H9 (cell line): ENCODE results near the gene GRID2. TPM values are rescaled to one million over a fixed set of nuclear protein-coding genes. Genes with fewer than 3 reads are reported as not detected.

ENCODE experiments used
- DNase-seq: peaks from one replicate; pipeline ENCODE4 v3.0.0-alpha.2; 2017
- H2AFZ ChIP-seq: one replicate; pipeline ENCODE4 v1.6.1; 2013; ENCODE audit warnings: mild to moderate bottlenecking, low read length, control low read depth, moderate library complexity
- H2AK5ac ChIP-seq: 2 replicates; pipeline ENCODE4 v1.6.1; 2013; ENCODE audit warnings: low read length, control low read depth, mixed read lengths; ENCODE audit not compliant: insufficient read length
- H2BK120ac ChIP-seq: one replicate; pipeline ENCODE4 v1.6.1; 2013; ENCODE audit warnings: low read depth, mild to moderate bottlenecking, low read length, control low read depth, inconsistent platforms; ENCODE audit not compliant: poor library complexity, severe bottlenecking
- H2BK12ac ChIP-seq: 2 replicates; pipeline ENCODE4 v1.6.1; 2013; ENCODE audit warnings: low read length, control low read depth, mixed read lengths, low read depth; ENCODE audit not compliant: insufficient read length
- H2BK15ac ChIP-seq: 2 replicates; pipeline ENCODE4 v1.6.1; 2013; ENCODE audit warnings: low read depth, low read length, control low read depth
- H2BK20ac ChIP-seq: one replicate; pipeline ENCODE4 v1.6.1; 2013; ENCODE audit warnings: low read depth, mild to moderate bottlenecking, low read length, control low read depth, inconsistent platforms; ENCODE audit not compliant: poor library complexity, severe bottlenecking
- H2BK5ac ChIP-seq: 2 replicates; pipeline ENCODE4 v1.6.1; 2013; ENCODE audit warnings: low read length, control low read depth, mixed read lengths; ENCODE audit not compliant: insufficient read length
- H3K14ac ChIP-seq: 2 replicates; pipeline ENCODE4 v1.6.1; 2013; ENCODE audit warnings: low read length, control low read depth; ENCODE audit not compliant: insufficient read depth
- H3K18ac ChIP-seq: 2 replicates; pipeline ENCODE4 v1.6.1; 2013; ENCODE audit warnings: low read depth, mild to moderate bottlenecking, mixed read lengths, low read length, control low read depth; ENCODE audit not compliant: insufficient read length
- H3K23ac ChIP-seq: 2 replicates; pipeline ENCODE4 v1.6.1; 2013; ENCODE audit warnings: low read length, control low read depth, mixed read lengths, low read depth; ENCODE audit not compliant: insufficient read length
- H3K23me2 ChIP-seq: 2 replicates; pipeline ENCODE4 v1.6.1; 2013; ENCODE audit warnings: low read depth, mild to moderate bottlenecking, mixed read lengths, low read length, control low read depth; ENCODE audit not compliant: insufficient read length, poor library complexity, severe bottlenecking
- H3K27ac ChIP-seq: 2 replicates; pipeline ENCODE4 v1.5.1; 2013; ENCODE audit warnings: low read length, control low read depth, mixed read lengths, low read depth; ENCODE audit not compliant: insufficient read length
- H3K27me3 ChIP-seq: 2 replicates; pipeline ENCODE4 v1.6.1; 2013; ENCODE audit warnings: low read length, control low read depth, inconsistent platforms; ENCODE audit not compliant: insufficient read depth
- H3K4ac ChIP-seq: 2 replicates; pipeline ENCODE4 v1.6.1; 2013; ENCODE audit warnings: low read depth, mild to moderate bottlenecking, control low read depth, inconsistent platforms, low read length, moderate library complexity
- H3K4me1 ChIP-seq: 2 replicates; pipeline ENCODE4 v1.6.1; 2013; ENCODE audit warnings: low read length, control low read depth, inconsistent platforms; ENCODE audit not compliant: insufficient read depth
- H3K4me2 ChIP-seq: 2 replicates; pipeline ENCODE4 v1.6.1; 2013; ENCODE audit warnings: low read length, control low read depth, mixed read lengths; ENCODE audit not compliant: insufficient read length, insufficient read depth
- H3K56ac ChIP-seq: 2 replicates; pipeline ENCODE4 v1.6.1; 2013; ENCODE audit warnings: low read depth, mild to moderate bottlenecking, mixed read lengths, low read length, control low read depth; ENCODE audit not compliant: insufficient read length
- H3K79me1 ChIP-seq: 2 replicates; pipeline ENCODE4 v1.6.1; 2013; ENCODE audit warnings: low read depth, mild to moderate bottlenecking, moderate library complexity, low read length, control low read depth, inconsistent platforms; ENCODE audit not compliant: insufficient read depth, poor library complexity, severe bottlenecking
- H3K79me2 ChIP-seq: 2 replicates; pipeline ENCODE4 v1.6.1; 2013; ENCODE audit warnings: low read length, control low read depth, inconsistent platforms; ENCODE audit not compliant: insufficient read depth
- H3K9ac ChIP-seq: 2 replicates; pipeline ENCODE4 v1.6.1; 2013; ENCODE audit warnings: low read length, control low read depth, mixed read lengths; ENCODE audit not compliant: insufficient read length; ENCODE audit errors: extremely low read depth
- H3K9me3 ChIP-seq: one replicate; pipeline ENCODE4 v1.6.1; 2013; ENCODE audit warnings: low read depth, low read length, inconsistent platforms; ENCODE audit not compliant: control insufficient read depth
- H3T11ph ChIP-seq: one replicate; pipeline ENCODE4 v1.6.1; 2013; ENCODE audit warnings: mild to moderate bottlenecking, low read length, control low read depth, inconsistent platforms
- H4K20me1 ChIP-seq: one replicate; pipeline ENCODE4 v1.6.1; 2013; ENCODE audit not compliant: control insufficient read depth, insufficient read length, insufficient read depth
- H4K5ac ChIP-seq: 2 replicates; pipeline ENCODE4 v1.6.1; 2013; ENCODE audit warnings: low read depth, mild to moderate bottlenecking, mixed read lengths, low read length, control low read depth; ENCODE audit not compliant: insufficient read length
- H4K8ac ChIP-seq: replicated peaks from 2 replicates; pipeline ENCODE4 v1.6.1; 2013; ENCODE audit warnings: low read length, control low read depth, mixed read lengths, low read depth; ENCODE audit not compliant: insufficient read length
- H4K91ac ChIP-seq: 2 replicates; pipeline ENCODE4 v1.6.1; 2013; ENCODE audit warnings: low read depth, mild to moderate bottlenecking, moderate library complexity, mixed read lengths, low read length, control low read depth; ENCODE audit not compliant: insufficient read length
- H3K27ac Mint-ChIP-seq, 3 experiments: 2 replicates in 2 of 3; 3 replicates in 1 of 3; pipeline ENCODE4 v1.8.0; 2020 to 2021; ENCODE audit warnings: mixed read lengths in 3 of 3, mild to moderate bottlenecking in 1 of 3, moderate library complexity in 1 of 3
- H3K27me3 Mint-ChIP-seq: 2 replicates; pipeline ENCODE4 v1.8.0; 2021; ENCODE audit warnings: low read depth, mild to moderate bottlenecking, moderate library complexity, mixed read lengths
- H3K36me3 Mint-ChIP-seq, 3 experiments: 2 replicates in 2 of 3; 3 replicates in 1 of 3; pipeline ENCODE4 v1.8.0; 2020 to 2021; ENCODE audit warnings: low read depth in 3 of 3, mixed read lengths in 3 of 3; ENCODE audit not compliant: insufficient read depth in 1 of 3
- H3K4me1 Mint-ChIP-seq, 2 experiments: 2 replicates each; pipeline ENCODE4 v1.8.0; 2020; ENCODE audit warnings: mixed read lengths in 2 of 2
- H3K4me3 Mint-ChIP-seq, 2 experiments: 2 replicates in 1 of 2; 3 replicates in 1 of 2; pipeline ENCODE4 v1.8.0; 2020 to 2021; ENCODE audit warnings: mild to moderate bottlenecking in 2 of 2, mixed read lengths in 2 of 2, moderate library complexity in 1 of 2
- H3K9me3 Mint-ChIP-seq, 2 experiments: 2 replicates in 1 of 2; 3 replicates in 1 of 2; pipeline ENCODE4 v1.8.0; 2020; ENCODE audit warnings: mild to moderate bottlenecking in 2 of 2, mixed read lengths in 2 of 2, moderate library complexity in 1 of 2
- WGBS: extraction: QIAGEN DNeasy Blood & Tissue Kit; methylation state at CpG from one replicate; pipeline ENCODE4 v1.1.7; 2013; ENCODE audit warnings: missing lambda C conversion rate, low lambda C conversion rate, mixed read lengths; ENCODE audit not compliant: insufficient read length; ENCODE audit errors: extremely low coverage; 5-methylcytosine and 5-hydroxymethylcytosine counted together
- total RNA-seq: library from RNA; stranded (reverse); gene quantifications from 2 replicates; pipeline ENCODE4 v1.2.1, GENCODE V29; 2021
- TF ChIP-seq, protein P1 (sequence below): fragments of 200-600 bp; sonication (generic); conservative IDR thresholded peaks from 3 replicates; pipeline ENCODE4 v1.8.0; 2021; ENCODE audit warnings: antibody characterized with exemption, mild to moderate bottlenecking

Gene GRID2
- total RNA-seq, 1 experiment from 2014 or later: 21.8 TPM

DNA sequence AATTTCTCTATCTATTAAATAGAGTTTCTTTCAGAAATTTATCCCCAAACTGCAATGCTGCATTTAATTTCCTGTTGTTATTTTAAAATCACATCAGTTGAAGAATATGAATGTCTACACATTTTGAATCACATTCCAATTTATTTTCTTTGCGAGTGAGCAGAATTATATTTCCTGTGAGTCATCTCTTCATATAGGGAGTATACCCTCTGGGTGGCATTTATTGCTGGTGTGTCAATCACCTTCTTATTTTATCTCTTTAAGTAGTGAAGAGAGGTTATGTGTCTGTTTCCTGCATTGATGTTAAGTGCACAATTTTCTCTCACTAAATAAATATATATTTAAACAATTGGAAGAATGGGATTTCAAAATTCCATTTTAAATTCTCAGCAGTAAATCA is 1013.8 kb downstream of the GRID2 start:
- no peak overlapping the region for H3K14ac ChIP-seq
- H2AFZ ChIP-seq: no peak overlapping the region
- H4K20me1 ChIP-seq: no peaks in the 10 kb centered on the region
- no peak for DNase-seq
- Mint-ChIP-seq H3K27ac (no peak overlapping the region), H3K9me3 (peaks cover 7% of the 10 kb centered on the region in 2 experiments; a peak in 3 of 5 replicates), H3K4me1 (peaks cover 6 to 9% of the 10 kb centered on the region in 2 experiments), H3K27me3 (no peaks in the 10 kb centered on the region), H3K4me3 (no peak overlapping the region), H3K36me3 (peaks cover 0 to 4% (median 3%) of the 10 kb centered on the region in 3 experiments; a peak in 3 of 7 replicates)
- no peak overlapping the region for H2BK5ac ChIP-seq
- H3K9ac ChIP-seq: no peak overlapping the region
- no peak overlapping the region for H2AK5ac ChIP-seq
- no peaks in the 10 kb centered on the region for H3K79me2 ChIP-seq
- no peaks in the 10 kb centered on the region for H3K23me2 ChIP-seq
- no peak overlapping the region for H3K4ac ChIP-seq
- no peaks in the 10 kb centered on the region for H3K9me3 ChIP-seq
- H2BK12ac ChIP-seq: no peak overlapping the region
- no peaks in the 10 kb centered on the region for H3K4me1 ChIP-seq
- no peak overlapping the region for H2BK120ac ChIP-seq
- H3K79me1 ChIP-seq: no peaks in the 10 kb centered on the region
- no peak overlapping the region for H2BK15ac ChIP-seq
- H3K18ac ChIP-seq: no peak overlapping the region
- no peak overlapping the region for H3K56ac ChIP-seq
- H3T11ph ChIP-seq: no peak overlapping the region
- no peak overlapping the region for H4K91ac ChIP-seq
- no peak overlapping the region for H3K27ac ChIP-seq
- no CpG with 5 or more reads among the region's 1 CpG for WGBS
- no peak overlapping the region for H3K4me2 ChIP-seq
- no peak overlapping the region for H2BK20ac ChIP-seq
- H3K27me3 ChIP-seq: no peaks in the 10 kb centered on the region
- no peak overlapping the region for H4K5ac ChIP-seq
- no peak overlapping the region for H4K8ac ChIP-seq
- TF ChIP-seq, protein P1, sequence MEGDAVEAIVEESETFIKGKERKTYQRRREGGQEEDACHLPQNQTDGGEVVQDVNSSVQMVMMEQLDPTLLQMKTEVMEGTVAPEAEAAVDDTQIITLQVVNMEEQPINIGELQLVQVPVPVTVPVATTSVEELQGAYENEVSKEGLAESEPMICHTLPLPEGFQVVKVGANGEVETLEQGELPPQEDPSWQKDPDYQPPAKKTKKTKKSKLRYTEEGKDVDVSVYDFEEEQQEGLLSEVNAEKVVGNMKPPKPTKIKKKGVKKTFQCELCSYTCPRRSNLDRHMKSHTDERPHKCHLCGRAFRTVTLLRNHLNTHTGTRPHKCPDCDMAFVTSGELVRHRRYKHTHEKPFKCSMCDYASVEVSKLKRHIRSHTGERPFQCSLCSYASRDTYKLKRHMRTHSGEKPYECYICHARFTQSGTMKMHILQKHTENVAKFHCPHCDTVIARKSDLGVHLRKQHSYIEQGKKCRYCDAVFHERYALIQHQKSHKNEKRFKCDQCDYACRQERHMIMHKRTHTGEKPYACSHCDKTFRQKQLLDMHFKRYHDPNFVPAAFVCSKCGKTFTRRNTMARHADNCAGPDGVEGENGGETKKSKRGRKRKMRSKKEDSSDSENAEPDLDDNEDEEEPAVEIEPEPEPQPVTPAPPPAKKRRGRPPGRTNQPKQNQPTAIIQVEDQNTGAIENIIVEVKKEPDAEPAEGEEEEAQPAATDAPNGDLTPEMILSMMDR: no peak
- H3K23ac ChIP-seq: no peak overlapping the region
